Kidney epithelial cell (primary cell): ENCODE data around the gene ZNF577. TPM values are rescaled to one million over a fixed set of nuclear protein-coding genes. Genes with fewer than 3 reads are reported as not detected.

ENCODE experiments used
- DNase-seq: peaks from one replicate; pipeline ENCODE4 v3.0.0-alpha.2; 2010; ENCODE audit warnings: low read depth
- H3K27me3 ChIP-seq: 2 replicates; pipeline ENCODE4 v1.6.0; 2011; ENCODE audit warnings: low read length; ENCODE audit not compliant: control insufficient read depth, insufficient read depth
- H3K36me3 ChIP-seq: 2 replicates; pipeline ENCODE4 v1.5.1; 2011; ENCODE audit warnings: low read length; ENCODE audit not compliant: control insufficient read depth, insufficient read depth
- H3K4me3 ChIP-seq: 2 replicates; pipeline ENCODE4 v1.5.1; 2011; ENCODE audit warnings: low read depth, mild to moderate bottlenecking, control low read depth, low read length
- CTCF ChIP-seq: IDR thresholded peaks from 2 replicates; pipeline ENCODE4 v1.5.1; 2011; ENCODE audit warnings: mild to moderate bottlenecking, moderate library complexity, low read length, control low read depth, inconsistent platforms; ENCODE audit not compliant: insufficient read depth, poor library complexity, severe bottlenecking
- total RNA-seq: library from RNA; depleted of rRNA; stranded (reverse); fragments of >200 nt; gene quantifications from 2 replicates; pipeline ENCODE4 v1.2.3, GENCODE V29; 2015

ZNF577 gene
- total RNA-seq, 1 donor from 2014 or later = 10.2 TPM

DNA sequence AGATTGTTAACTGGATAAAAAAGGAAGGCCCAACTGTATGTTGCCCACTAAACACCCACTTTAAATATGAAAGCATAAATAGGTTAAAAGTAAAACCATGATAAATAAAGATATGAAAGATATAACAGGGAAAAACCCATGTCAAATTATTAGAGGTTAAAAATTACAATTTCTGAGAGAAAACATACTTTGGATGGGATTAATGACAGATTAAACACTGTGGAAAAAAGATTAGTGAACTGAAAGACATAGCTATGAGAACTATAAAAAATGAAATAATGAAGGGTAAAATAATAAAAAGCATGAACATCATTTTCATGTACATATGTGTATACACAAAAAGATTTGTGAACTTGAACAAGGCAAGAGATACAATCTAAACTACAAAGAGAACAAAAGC, 2.2 kb upstream of the ZNF577 start:
- no peaks in the 10 kb centered on the region for H3K27me3 ChIP-seq
- no peak for TF ChIP-seq CTCF
- H3K36me3 ChIP-seq = peaks cover 4% of the 10 kb centered on the region

DNA sequence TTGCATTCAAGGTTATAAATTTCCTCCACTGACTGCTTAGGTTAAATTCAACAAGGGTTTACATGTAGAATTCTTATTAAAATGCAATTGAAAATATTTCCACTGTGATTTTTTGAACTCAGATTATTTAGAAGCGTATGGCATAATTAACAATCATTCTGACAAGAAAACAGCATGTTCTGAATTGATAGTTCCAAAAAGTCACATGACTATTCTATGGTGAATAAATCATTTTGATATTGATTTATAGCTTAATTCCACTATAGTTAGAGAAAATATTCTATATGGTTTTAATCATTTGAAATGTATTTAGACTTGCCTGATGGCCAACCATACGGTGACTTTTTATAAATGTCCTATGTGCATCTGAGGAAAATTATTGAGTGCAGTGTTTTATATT, 3.0 kb downstream of the ZNF577 start:
- no peaks in the 10 kb centered on the region for H3K27me3 ChIP-seq
- no peak for DNase-seq
- no peaks in the 10 kb centered on the region for H3K36me3 ChIP-seq
- TF ChIP-seq CTCF = no peak
- no peak overlapping the region for H3K4me3 ChIP-seq

More for the DNA sequence above, 2.2 kb upstream of the ZNF577 start:
- no peak for DNase-seq
- H3K4me3 ChIP-seq = no peak overlapping the region

DNA sequence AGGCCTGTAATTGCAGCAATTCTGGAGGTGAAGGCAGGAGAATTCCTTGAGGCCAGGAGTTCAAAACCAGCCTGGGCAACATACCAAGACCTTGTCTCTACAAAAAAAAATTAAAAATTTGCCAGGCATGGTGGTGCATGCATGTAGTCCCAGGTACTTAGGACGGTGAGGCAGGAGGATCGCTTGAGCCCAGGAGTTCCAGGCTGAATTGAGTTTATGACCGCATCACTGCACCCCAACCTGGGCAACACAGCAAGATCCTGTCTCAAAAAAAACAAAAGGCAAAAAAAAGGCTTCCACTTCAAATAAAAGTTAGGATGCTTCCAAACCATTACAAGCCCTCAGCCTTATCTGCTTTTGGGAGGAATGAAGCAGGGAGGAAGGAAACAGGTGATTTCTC, 5.2 kb downstream of the ZNF577 start:
- DNase-seq = no peak
- H3K4me3 ChIP-seq = no peak overlapping the region
- no peak for TF ChIP-seq CTCF
- no peaks in the 10 kb centered on the region for H3K27me3 ChIP-seq
- no peaks in the 10 kb centered on the region for H3K36me3 ChIP-seq

GRCh38 chr19:51873097-51873496, 14.7 kb downstream of the ZNF577 start:
- H3K4me3 ChIP-seq = no peak overlapping the region
- no peak for TF ChIP-seq CTCF
- H3K27me3 ChIP-seq = no peaks in the 10 kb centered on the region
- no peaks in the 10 kb centered on the region for H3K36me3 ChIP-seq
- DNase-seq = no peak

GRCh38 chr19:51861870-51862622, 25.7 kb downstream of the ZNF577 start:
- Histone ChIP-seq H3K27me3 (no peaks in the 10 kb centered on the region), H3K4me3 (no peak overlapping the region), H3K36me3 (no peaks in the 10 kb centered on the region)
- no peak for DNase-seq
- TF ChIP-seq CTCF = no peak

- H3K4me3 ChIP-seq = no peak overlapping the region
- H3K36me3 ChIP-seq = no peaks in the 10 kb centered on the region
- H3K27me3 ChIP-seq = no peaks in the 10 kb centered on the region
- TF ChIP-seq CTCF = no peak
- no peak for DNase-seq
Observed at GRCh38 chr19:51837145-51837544, 50.6 kb downstream of the ZNF577 start.
